WTC11 (cell line): ENCODE measurements around the gene KRT9. TPM values are rescaled to one million over a fixed set of nuclear protein-coding genes. Genes with fewer than 3 reads are reported as not detected.

ENCODE experiments used
- ATAC-seq: fragments of 200-7000 bp; cut with Tn5 transposase; 2 replicates; pipeline ENCODE4 v1.10.0; 2021; ENCODE audit warnings: mild to moderate bottlenecking, moderate library complexity
- CTCF ChIA-PET: fragments of 300-600 bp; sonication (Branson Sonifier 250); formaldehyde crosslinking; loops from one replicate; lab custom pipeline; 2021; ENCODE audit warnings: antibody characterized with exemption; lab: Charles Lee
- POLR2A ChIA-PET: fragments of 350-600 bp; sonication (Branson Sonifier 250); formaldehyde crosslinking; loops from one replicate; lab custom pipeline; 2021; ENCODE audit warnings: antibody characterized with exemption; lab: Charles Lee
- DNase-seq: peaks from one replicate; pipeline ENCODE4 v3.0.0; 2021; ENCODE audit warnings: low spot score
- H3K27ac Mint-ChIP-seq: 2 replicates; pipeline ENCODE4 v1.8.0; 2021; ENCODE audit warnings: mixed read lengths
- H3K27me3 Mint-ChIP-seq: 2 replicates; pipeline ENCODE4 v1.8.0; 2021; ENCODE audit warnings: low read depth, mild to moderate bottlenecking, moderate library complexity, mixed read lengths
- H3K36me3 Mint-ChIP-seq: 2 replicates; pipeline ENCODE4 v1.8.0; 2021; ENCODE audit warnings: mixed read lengths
- H3K4me1 Mint-ChIP-seq: 2 replicates; pipeline ENCODE4 v1.8.0; 2022; ENCODE audit warnings: mixed read lengths
- H3K4me3 Mint-ChIP-seq: 2 replicates; pipeline ENCODE4 v1.8.0; 2021; ENCODE audit warnings: mild to moderate bottlenecking, moderate library complexity, mixed read lengths
- H3K9me3 Mint-ChIP-seq: 2 replicates; pipeline ENCODE4 v1.8.0; 2021; ENCODE audit warnings: mixed read lengths
- AFF4 ChIP-seq: sonication (generic); formaldehyde crosslinking; IDR thresholded peaks from 2 replicates; pipeline ENCODE4 v1.8.1; 2023; ENCODE audit warnings: mild to moderate bottlenecking, missing genetic modification reagents, borderline replicate concordance
- AR ChIP-seq: fragments of 250-450 bp; sonication (Bioruptor Pico); IDR thresholded peaks from 2 replicates; pipeline ENCODE4 v1.9.0; 2021; ENCODE audit warnings: mild to moderate bottlenecking
- CBFB ChIP-seq: sonication (generic); formaldehyde crosslinking; IDR thresholded peaks from 2 replicates; pipeline ENCODE4 v1.8.1; 2022; ENCODE audit warnings: mild to moderate bottlenecking, low read depth, missing genetic modification reagents
- E2F5 ChIP-seq: sonication (generic); formaldehyde crosslinking; IDR thresholded peaks from 2 replicates; pipeline ENCODE4 v1.8.1; 2022; ENCODE audit warnings: mild to moderate bottlenecking, moderate library complexity, missing genetic modification reagents
- ELF4 ChIP-seq: sonication (generic); formaldehyde crosslinking; IDR thresholded peaks from 2 replicates; pipeline ENCODE4 v1.8.1; 2022; ENCODE audit warnings: low read depth, mild to moderate bottlenecking, moderate library complexity, missing genetic modification reagents
- EMX1 ChIP-seq: fragments of 250-450 bp; sonication (Bioruptor Pico); IDR thresholded peaks from 2 replicates; pipeline ENCODE4 v1.8.0; 2021; ENCODE audit warnings: mild to moderate bottlenecking
- ESRRA ChIP-seq: sonication (generic); formaldehyde crosslinking; IDR thresholded peaks from 2 replicates; pipeline ENCODE4 v1.8.1; 2022; ENCODE audit warnings: mild to moderate bottlenecking, missing genetic modification reagents, borderline replicate concordance
- HMGXB4 ChIP-seq: sonication (generic); formaldehyde crosslinking; IDR thresholded peaks from 2 replicates; pipeline ENCODE4 v1.8.1; 2023; ENCODE audit warnings: mild to moderate bottlenecking, moderate library complexity, missing genetic modification reagents
- JAZF1 ChIP-seq: fragments of 250-450 bp; sonication (Bioruptor Pico); IDR thresholded peaks from 2 replicates; pipeline ENCODE4 v1.9.0; 2021; ENCODE audit warnings: moderate library complexity, mild to moderate bottlenecking, inconsistent platforms
- KAT7 ChIP-seq: sonication (generic); formaldehyde crosslinking; IDR thresholded peaks from 2 replicates; pipeline ENCODE4 v1.8.1; 2023; ENCODE audit warnings: missing genetic modification reagents, mild to moderate bottlenecking, borderline replicate concordance
- NFATC4 ChIP-seq: fragments of 250-450 bp; sonication (Bioruptor Pico); IDR thresholded peaks from 2 replicates; pipeline ENCODE4 v1.9.0; 2021; ENCODE audit warnings: mild to moderate bottlenecking
- NFYB ChIP-seq: sonication (generic); formaldehyde crosslinking; conservative IDR thresholded peaks from 2 replicates; pipeline ENCODE4 v1.8.0; 2022; ENCODE audit warnings: low read depth, missing genetic modification reagents
- STAT6 ChIP-seq: sonication (generic); formaldehyde crosslinking; conservative IDR thresholded peaks from 2 replicates; pipeline ENCODE4 v1.8.1; 2023; ENCODE audit warnings: mild to moderate bottlenecking, low read depth, missing genetic modification reagents, moderate library complexity
- TEAD1 ChIP-seq: sonication (generic); formaldehyde crosslinking; IDR thresholded peaks from 2 replicates; pipeline ENCODE4 v1.8.0; 2022; ENCODE audit warnings: mild to moderate bottlenecking, missing genetic modification reagents
- ZNF138 ChIP-seq: sonication (generic); formaldehyde crosslinking; conservative IDR thresholded peaks from 2 replicates; pipeline ENCODE4 v1.8.1; 2022; ENCODE audit warnings: mild to moderate bottlenecking, moderate library complexity, missing genetic modification reagents
- ZNF263 ChIP-seq: sonication (generic); formaldehyde crosslinking; IDR thresholded peaks from 2 replicates; pipeline ENCODE4 v1.8.1; 2022; ENCODE audit warnings: low read depth, mild to moderate bottlenecking, moderate library complexity, missing genetic modification reagents
- total RNA-seq: library from RNA; stranded (reverse); gene quantifications from 3 replicates; pipeline ENCODE4 v1.2.3, GENCODE V29; 2021
- TF ChIP-seq, protein P1 (sequence below): sonication (generic); formaldehyde crosslinking; IDR thresholded peaks from 2 replicates; pipeline ENCODE4 v1.8.1; 2022; ENCODE audit warnings: low read depth, mild to moderate bottlenecking, moderate library complexity, missing genetic modification reagents, borderline replicate concordance
- TF ChIP-seq, protein P2 (sequence below): fragments of 250-450 bp; sonication (Bioruptor Pico); IDR thresholded peaks from 2 replicates; pipeline ENCODE4 v1.9.0; 2021; ENCODE audit warnings: mild to moderate bottlenecking
- TF ChIP-seq, protein P3 (sequence below): sonication (generic); formaldehyde crosslinking; IDR thresholded peaks from 2 replicates; pipeline ENCODE4 v1.8.0; 2022; ENCODE audit warnings: mild to moderate bottlenecking, missing genetic modification reagents
- TF ChIP-seq, protein P4 (sequence below): fragments of 250-450 bp; sonication (Bioruptor Pico); IDR thresholded peaks from 2 replicates; pipeline ENCODE4 v2.1.2; 2022; ENCODE audit warnings: mild to moderate bottlenecking, moderate library complexity

KRT9 gene
- total RNA-seq, 1 experiment from 2014 or later: not detected

DNA sequence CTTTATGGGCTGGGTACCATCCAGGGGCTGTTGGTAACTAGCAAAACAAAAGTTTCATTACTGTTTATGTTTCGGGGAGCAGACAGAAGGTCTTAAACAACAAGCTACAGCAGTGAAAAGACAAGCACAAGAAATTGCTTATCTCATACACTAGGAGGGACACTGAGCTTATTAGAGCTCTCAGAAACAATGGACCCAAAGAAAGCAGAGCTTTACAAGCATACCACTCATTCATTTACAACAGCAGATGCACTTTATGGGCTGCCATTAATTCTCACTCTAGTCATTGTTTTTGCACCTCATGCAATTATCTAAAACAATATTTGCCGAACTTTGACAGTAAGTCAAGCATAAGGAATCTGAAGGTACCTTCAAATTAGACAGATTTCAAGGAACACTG is 30.7 kb upstream of the KRT9 start:
- no peak for DNase-seq
- Mint-ChIP-seq H3K4me3 (no peak overlapping the region), H3K9me3 (peaks cover 18% of the 10 kb centered on the region), H3K27me3 (peaks cover 8% of the 10 kb centered on the region; the same call in 1 of the 2 replicates), H3K4me1 (0 out of 2 replicates have a peak, but pooled peaks cover 3% of the 10 kb centered on the region), H3K27ac (no peak overlapping the region), H3K36me3 (peaks cover 10% of the 10 kb centered on the region)
- TF ChIP-seq CBFB (CRISPR knock-in tag) (no peak), STAT6 (CRISPR knock-in tag) (no peak), EMX1 (no peak), AFF4 (no peak), ESRRA (no peak), ELF4 (CRISPR knock-in tag) (no peak), E2F5 (CRISPR knock-in tag) (no peak), KAT7 (CRISPR knock-in tag) (no peak), AR (CRISPR knock-in tag) (no peak), ZNF138 (CRISPR knock-in tag) (no peak), JAZF1 (CRISPR knock-in tag) (no peak), HMGXB4 (CRISPR knock-in tag) (no peak), TEAD1 (no peak), NFATC4 (CRISPR knock-in tag) (no peak), NFYB (CRISPR knock-in tag) (no peak), ZNF263 (CRISPR knock-in tag) (no peak)
- TF ChIP-seq, protein P1, sequence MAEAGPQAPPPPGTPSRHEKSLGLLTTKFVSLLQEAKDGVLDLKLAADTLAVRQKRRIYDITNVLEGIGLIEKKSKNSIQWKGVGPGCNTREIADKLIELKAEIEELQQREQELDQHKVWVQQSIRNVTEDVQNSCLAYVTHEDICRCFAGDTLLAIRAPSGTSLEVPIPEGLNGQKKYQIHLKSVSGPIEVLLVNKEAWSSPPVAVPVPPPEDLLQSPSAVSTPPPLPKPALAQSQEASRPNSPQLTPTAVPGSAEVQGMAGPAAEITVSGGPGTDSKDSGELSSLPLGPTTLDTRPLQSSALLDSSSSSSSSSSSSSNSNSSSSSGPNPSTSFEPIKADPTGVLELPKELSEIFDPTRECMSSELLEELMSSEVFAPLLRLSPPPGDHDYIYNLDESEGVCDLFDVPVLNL (CRISPR knock-in tag): no peak
- TF ChIP-seq, protein P2, sequence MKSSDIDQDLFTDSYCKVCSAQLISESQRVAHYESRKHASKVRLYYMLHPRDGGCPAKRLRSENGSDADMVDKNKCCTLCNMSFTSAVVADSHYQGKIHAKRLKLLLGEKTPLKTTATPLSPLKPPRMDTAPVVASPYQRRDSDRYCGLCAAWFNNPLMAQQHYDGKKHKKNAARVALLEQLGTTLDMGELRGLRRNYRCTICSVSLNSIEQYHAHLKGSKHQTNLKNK (CRISPR knock-in tag): no peak
- TF ChIP-seq, protein P3, sequence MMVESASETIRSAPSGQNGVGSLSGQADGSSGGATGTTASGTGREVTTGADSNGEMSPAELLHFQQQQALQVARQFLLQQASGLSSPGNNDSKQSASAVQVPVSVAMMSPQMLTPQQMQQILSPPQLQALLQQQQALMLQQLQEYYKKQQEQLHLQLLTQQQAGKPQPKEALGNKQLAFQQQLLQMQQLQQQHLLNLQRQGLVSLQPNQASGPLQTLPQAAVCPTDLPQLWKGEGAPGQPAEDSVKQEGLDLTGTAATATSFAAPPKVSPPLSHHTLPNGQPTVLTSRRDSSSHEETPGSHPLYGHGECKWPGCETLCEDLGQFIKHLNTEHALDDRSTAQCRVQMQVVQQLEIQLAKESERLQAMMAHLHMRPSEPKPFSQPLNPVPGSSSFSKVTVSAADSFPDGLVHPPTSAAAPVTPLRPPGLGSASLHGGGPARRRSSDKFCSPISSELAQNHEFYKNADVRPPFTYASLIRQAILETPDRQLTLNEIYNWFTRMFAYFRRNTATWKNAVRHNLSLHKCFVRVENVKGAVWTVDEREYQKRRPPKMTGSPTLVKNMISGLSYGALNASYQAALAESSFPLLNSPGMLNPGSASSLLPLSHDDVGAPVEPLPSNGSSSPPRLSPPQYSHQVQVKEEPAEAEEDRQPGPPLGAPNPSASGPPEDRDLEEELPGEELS (CRISPR knock-in tag): no peak
- TF ChIP-seq, protein P4, sequence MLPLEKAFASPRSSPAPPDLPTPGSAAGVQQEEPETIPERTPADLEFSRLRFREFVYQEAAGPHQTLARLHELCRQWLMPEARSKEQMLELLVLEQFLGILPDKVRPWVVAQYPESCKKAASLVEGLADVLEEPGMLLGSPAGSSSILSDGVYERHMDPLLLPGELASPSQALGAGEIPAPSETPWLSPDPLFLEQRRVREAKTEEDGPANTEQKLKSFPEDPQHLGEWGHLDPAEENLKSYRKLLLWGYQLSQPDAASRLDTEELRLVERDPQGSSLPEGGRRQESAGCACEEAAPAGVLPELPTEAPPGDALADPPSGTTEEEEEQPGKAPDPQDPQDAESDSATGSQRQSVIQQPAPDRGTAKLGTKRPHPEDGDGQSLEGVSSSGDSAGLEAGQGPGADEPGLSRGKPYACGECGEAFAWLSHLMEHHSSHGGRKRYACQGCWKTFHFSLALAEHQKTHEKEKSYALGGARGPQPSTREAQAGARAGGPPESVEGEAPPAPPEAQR (CRISPR knock-in tag): no peak
- ATAC-seq: no peak
- ChIA-PET CTCF (interaction anchor here (0.7 to 2.3 kb wide), 6 partner anchors 23 to 185 kb away, joined by 3 to 11 read pairs (median 8); no protein-coding TSS in a partner anchor), POLR2A (interaction anchor here (0.7 kb wide), 1 partner anchor 70 kb away, joined by 3 read pairs; no protein-coding TSS in a partner anchor)
